Activated naive CD8-positive, alpha-beta T cell treated with anti-CD3 and anti-CD28 coated beads, Interleukin-2, amount 50 U/mL, for 16 hours (primary cell): ENCODE measurements around the gene ZNF428.
"Not testable (repeated sequence)": the region's sequence is repeated elsewhere in the genome, so short reads cannot be mapped to it uniquely, and the experiment has no call there.

Experiments
- DNase-seq: peaks from one replicate; pipeline ENCODE4 v3.0.0-alpha.2; 2020; ENCODE audit warnings: low read depth, low spot score

The ZNF428 gene

GRCh38 chr19:43639519-43640423, 20.3 kb upstream of the ZNF428 start, which contains the start of gene CADM4:
Gene CADM4 (minus strand): TSS chr19:43639850. CDS start chr19:43639790, 60 bp downstream.
- DNase-seq: no peak

GRCh38 chr19:43638995-43639518, 19.6 kb upstream of the ZNF428 start:
- DNase-seq: no peak

- no peak for DNase-seq
Observed at GRCh38 chr19:43638214-43638994, 19.0 kb upstream of the ZNF428 start.

- no peak for DNase-seq
Observed at GRCh38 chr19:43636121-43636683, 16.8 kb upstream of the ZNF428 start.

GRCh38 chr19:43635561-43635940, 16.1 kb upstream of the ZNF428 start:
- DNase-seq: not testable (repeated sequence)

- DNase-seq: no peak
Observed at GRCh38 chr19:43634872-43635560, 15.6 kb upstream of the ZNF428 start.

GRCh38 chr19:43634506-43634871, 15.1 kb upstream of the ZNF428 start:
- DNase-seq: no peak

- DNase-seq: no peak
Observed at GRCh38 chr19:43634068-43634467, 14.6 kb upstream of the ZNF428 start.

GRCh38 chr19:43633520-43633919, 14.1 kb upstream of the ZNF428 start:
- no peak for DNase-seq

- DNase-seq: no peak
Observed at GRCh38 chr19:43631491-43631890, 12.1 kb upstream of the ZNF428 start.

- DNase-seq: no peak
Observed at GRCh38 chr19:43628646-43629326, 9.4 kb upstream of the ZNF428 start.

- no peak for DNase-seq
Observed at GRCh38 chr19:43626838-43627237, 7.4 kb upstream of the ZNF428 start.

GRCh38 chr19:43625918-43626579, 6.6 kb upstream of the ZNF428 start:
- no peak for DNase-seq

- peak; percentile 70 for DNase-seq
Observed at GRCh38 chr19:43624933-43625332, 5.5 kb upstream of the ZNF428 start.

GRCh38 chr19:43623889-43624670, 4.7 kb upstream of the ZNF428 start:
- no peak for DNase-seq

- no peak for DNase-seq
Observed at GRCh38 chr19:43622956-43623355, 3.5 kb upstream of the ZNF428 start.

GRCh38 chr19:43622070-43622469, 2.6 kb upstream of the ZNF428 start:
- DNase-seq: no peak

- DNase-seq: peak; percentile 70
Observed at GRCh38 chr19:43620061-43621001, 902 bp upstream of the ZNF428 start.

- no peak for DNase-seq
Observed at GRCh38 chr19:43618921-43619261, 538 bp downstream of the ZNF428 start.
